Measurements from ENCODE around the gene SGIP1.
A peak's percentile ranks its signal among the peaks of the same experiment; 100 is the strongest.

The SGIP1 gene

GRCh38 chr1:66737836-66738235 is 203.9 kb downstream of the SGIP1 start:
- Histone ChIP-seq H4K20me1 (ENCODE audit: insufficient read depth, low read length) (no peaks in the 10 kb centered on the region), H3K27ac (ENCODE audit: low read length) (no peak overlapping the region), H3F3A (ENCODE audit: insufficient read depth, low read length) (peaks cover 7% of the 10 kb centered on the region; the same call in 1 of the 2 replicates), H3K4me1 (ENCODE audit: low read length) (peaks cover 30% of the 10 kb centered on the region), H3K4me2 (ENCODE audit: low read depth, low read length) (no peak overlapping the region), H3K27me3 (replicated peaks; ENCODE audit: insufficient read depth, low read length) (no peaks in the 10 kb centered on the region), H3K79me2 (ENCODE audit: low read length) (no peaks in the 10 kb centered on the region), H3K9ac (ENCODE audit: low read length) (no peak overlapping the region), H3K9me2 (replicated peaks; ENCODE audit: insufficient read depth, low read length) (no peaks in the 10 kb centered on the region), H3K36me3 (replicated peaks; ENCODE audit: insufficient read depth, low read length) (no peaks in the 10 kb centered on the region), H3K4me3 (ENCODE audit: low read length) (no peak overlapping the region), H2AFZ (ENCODE audit: low read length) (no peak overlapping the region), H3K9me3 (replicated peaks; ENCODE audit: insufficient read depth, low read length) (no peaks in the 10 kb centered on the region)
- TF ChIP-seq EZH2 (optimal IDR thresholded peaks at IDR 0.05; ENCODE audit: low read depth, low read length), result no peak
- TF ChIP-seq CTCF (IDR thresholded peaks at IDR 0.05; ENCODE audit: low read length), result no peak
- TF ChIP-seq EZH2phosphoT487 (IDR thresholded peaks at IDR 0.05; ENCODE audit: low read length), result no peak
- DNase-seq, result no peak

- H4K20me1 ChIP-seq (ENCODE audit: insufficient read depth, low read length), result no peaks in the 10 kb centered on the region
- H3K27me3 ChIP-seq (replicated peaks; ENCODE audit: insufficient read depth, low read length), result no peaks in the 10 kb centered on the region
- peaks cover 13% of the 10 kb centered on the region for H3K4me1 ChIP-seq (ENCODE audit: low read length)
- H3K9me2 ChIP-seq (replicated peaks; ENCODE audit: insufficient read depth, low read length), result no peaks in the 10 kb centered on the region
- H2AFZ ChIP-seq (ENCODE audit: low read length), result peak overlapping the region; percentile 61; the same call in 1 of the 2 replicates
- no peak overlapping the region for H3K4me3 ChIP-seq (ENCODE audit: low read length)
- H3K27ac ChIP-seq (ENCODE audit: low read length), result no peak overlapping the region
- no peaks in the 10 kb centered on the region for H3K79me2 ChIP-seq (ENCODE audit: low read length)
- no peak for TF ChIP-seq CTCF (IDR thresholded peaks at IDR 0.05; ENCODE audit: low read length)
- no peaks in the 10 kb centered on the region for H3K36me3 ChIP-seq (replicated peaks; ENCODE audit: insufficient read depth, low read length)
- no peak overlapping the region for H3K9ac ChIP-seq (ENCODE audit: low read length)
- peak; percentile 41 for DNase-seq
- H3F3A ChIP-seq (ENCODE audit: insufficient read depth, low read length), result no peaks in the 10 kb centered on the region
- H3K9me3 ChIP-seq (replicated peaks; ENCODE audit: insufficient read depth, low read length), result no peaks in the 10 kb centered on the region
- peak overlapping the region; percentile 48 for H3K4me2 ChIP-seq (ENCODE audit: low read depth, low read length)
These were observed 205.6 kb downstream of the SGIP1 start for GRCh38 chr1:66739401-66740157.

- Histone ChIP-seq H3K9me2 (replicated peaks; ENCODE audit: insufficient read depth, low read length) (no peaks in the 10 kb centered on the region), H3K9ac (ENCODE audit: low read length) (no peak overlapping the region), H4K20me1 (ENCODE audit: insufficient read depth, low read length) (no peaks in the 10 kb centered on the region), H2AFZ (ENCODE audit: low read length) (no peak overlapping the region), H3K27me3 (replicated peaks; ENCODE audit: insufficient read depth, low read length) (no peaks in the 10 kb centered on the region), H3K9me3 (replicated peaks; ENCODE audit: insufficient read depth, low read length) (no peaks in the 10 kb centered on the region), H3K27ac (ENCODE audit: low read length) (no peak overlapping the region), H3K4me3 (ENCODE audit: low read length) (no peak overlapping the region), H3F3A (ENCODE audit: insufficient read depth, low read length) (no peaks in the 10 kb centered on the region), H3K4me1 (ENCODE audit: low read length) (no peaks in the 10 kb centered on the region), H3K36me3 (replicated peaks; ENCODE audit: insufficient read depth, low read length) (no peaks in the 10 kb centered on the region), H3K4me2 (ENCODE audit: low read depth, low read length) (no peak overlapping the region), H3K79me2 (ENCODE audit: low read length) (no peaks in the 10 kb centered on the region)
- TF ChIP-seq EZH2phosphoT487 (IDR thresholded peaks at IDR 0.05; ENCODE audit: low read length) (no peak), CTCF (IDR thresholded peaks at IDR 0.05; ENCODE audit: low read length) (no peak), EZH2 (optimal IDR thresholded peaks at IDR 0.05; ENCODE audit: low read depth, low read length) (no peak)
- DNase-seq, result no peak
These were observed 211.5 kb downstream of the SGIP1 start for GRCh38 chr1:66745451-66745850.
